Caco-2 (cell line): Measurements from ENCODE around the gene PTGIS. TPM values are rescaled to one million over a fixed set of nuclear protein-coding genes. Genes with fewer than 3 reads are reported as not detected.

Experiments used
- BruUV-seq: library from RNA; stranded (reverse); fragments of 400-500 nt; replicated peaks from 2 replicates; lab custom pipeline; 2021; lab: Mats Ljungman, UMichigan
- CTCF ChIA-PET: fragments of 300-600 bp; sonication (Branson Sonifier 250); formaldehyde crosslinking; loops from one replicate; lab custom pipeline; 2022; ENCODE audit warnings: antibody characterized with exemption; lab: Charles Lee
- POLR2A ChIA-PET: fragments of 300-600 bp; sonication (Branson Sonifier 250); formaldehyde crosslinking; loops from one replicate; lab custom pipeline; 2022; ENCODE audit warnings: antibody characterized with exemption; lab: Charles Lee
- DNase-seq, 2 experiments: peaks; one replicate each; pipeline versions ENCODE4 v3.0.0 to v3.0.0-alpha.2; 2020 to 2022
- H3K27me3 ChIP-seq: replicated peaks from 2 replicates; pipeline ENCODE4 v1.6.0; 2011; ENCODE audit warnings: low read length; ENCODE audit not compliant: control insufficient read depth, insufficient read depth
- H3K36me3 ChIP-seq: 2 replicates; pipeline ENCODE4 v1.5.1; 2011; ENCODE audit warnings: low read length; ENCODE audit not compliant: control insufficient read depth, insufficient read depth
- H3K4me1 ChIP-seq: fragments of 250-450 bp; sonication (Bioruptor Pico); 2 replicates; pipeline ENCODE4 v1.5.1; 2020; ENCODE audit warnings: mild to moderate bottlenecking
- H3K4me3 ChIP-seq: 2 replicates; pipeline ENCODE4 v1.5.1; 2011; ENCODE audit warnings: low read depth, mild to moderate bottlenecking, control low read depth, low read length
- H3K9me3 ChIP-seq: fragments of 250-450 bp; sonication (Bioruptor Pico); 2 replicates; pipeline ENCODE4 v1.5.1; 2020; ENCODE audit warnings: mild to moderate bottlenecking, moderate library complexity
- H3K27ac Mint-ChIP-seq: one replicate; pipeline ENCODE4 v1.8.0; 2022; ENCODE audit warnings: mixed read lengths; ENCODE audit not compliant: unreplicated experiment
- H3K27me3 Mint-ChIP-seq: one replicate; pipeline ENCODE4 v1.8.0; 2022; ENCODE audit warnings: mixed read lengths; ENCODE audit not compliant: insufficient read depth, unreplicated experiment
- H3K36me3 Mint-ChIP-seq: one replicate; pipeline ENCODE4 v1.8.0; 2022; ENCODE audit warnings: mild to moderate bottlenecking, mixed read lengths; ENCODE audit not compliant: insufficient read depth, unreplicated experiment
- H3K4me1 Mint-ChIP-seq: one replicate; pipeline ENCODE4 v1.8.0; 2022; ENCODE audit warnings: low read depth, mixed read lengths; ENCODE audit not compliant: unreplicated experiment
- H3K4me3 Mint-ChIP-seq: one replicate; pipeline ENCODE4 v1.8.0; 2022; ENCODE audit warnings: mild to moderate bottlenecking, moderate library complexity, mixed read lengths; ENCODE audit not compliant: unreplicated experiment
- H3K9me3 Mint-ChIP-seq: one replicate; pipeline ENCODE4 v1.8.0; 2022; ENCODE audit warnings: mixed read lengths; ENCODE audit not compliant: unreplicated experiment
- CTCF ChIP-seq, 2 experiments: fragments of 200-600 bp in 1 of 2; IDR thresholded peaks; 1 replicate in 1 of 2; 2 replicates in 1 of 2; pipeline versions ENCODE4 v1.5.1 to v1.8.0; 2011 to 2022; ENCODE audit warnings: antibody characterized with exemption in 1 of 2, control low read depth in 1 of 2, inconsistent platforms in 1 of 2, low read depth in 1 of 2, low read length in 1 of 2, mild to moderate bottlenecking in 1 of 2, moderate library complexity in 1 of 2; ENCODE audit not compliant: insufficient read depth in 1 of 2, severe bottlenecking in 1 of 2, unreplicated experiment in 1 of 2
- intact Hi-C: fragments of 100-400 bp; cut with micrococcal nuclease; formaldehyde crosslinking; loops from one replicate; pipeline ENCODE4 v1.10.0; 2022; ENCODE audit not compliant: unreplicated experiment
- total RNA-seq: library from RNA; stranded (reverse); gene quantifications from 2 replicates; pipeline ENCODE4 v1.2.3, GENCODE V29; 2022

PTGIS gene
- total RNA-seq, 1 experiment from 2014 or later = 2.7 TPM

GRCh38 chr20:49590163-49591017 lies 22.5 kb upstream of the PTGIS start:
- no peak for DNase-seq
- CTCF ChIA-PET = interaction anchor here (0.9 to 1.2 kb wide), 6 partner anchors 10 to 49 kb away, joined by 3 to 8 read pairs (median 4); no protein-coding TSS in a partner anchor
- Mint-ChIP-seq H3K9me3 (no peaks in the 10 kb centered on the region), H3K4me1 (peaks cover 33% of the 10 kb centered on the region), H3K27ac (no peak overlapping the region), H3K27me3 (no peaks in the 10 kb centered on the region), H3K4me3 (no peak overlapping the region), H3K36me3 (no peaks in the 10 kb centered on the region)
- Histone ChIP-seq H3K4me1 (peaks cover 34% of the 10 kb centered on the region), H3K4me3 (no peak overlapping the region), H3K36me3 (no peaks in the 10 kb centered on the region), H3K27me3 (no peaks in the 10 kb centered on the region), H3K9me3 (no peaks in the 10 kb centered on the region)
- BruUV-seq = no TSS peak
- POLR2A ChIA-PET = no interaction called here
- TF ChIP-seq CTCF (IDR thresholded peaks at IDR 0.05; ENCODE audit: insufficient read depth in 1 of 2, low read depth in 1 of 2, low read length in 1 of 2, severe bottlenecking in 1 of 2, unreplicated experiment in 1 of 2) = no peak
- intact Hi-C loops = no loop called here

- TF ChIP-seq CTCF (IDR thresholded peaks at IDR 0.05; ENCODE audit: insufficient read depth in 1 of 2, low read depth in 1 of 2, low read length in 1 of 2, severe bottlenecking in 1 of 2, unreplicated experiment in 1 of 2) = no peak
- H3K4me1 ChIP-seq = peaks cover 39% of the 10 kb centered on the region
- CTCF ChIA-PET = interaction anchor here (0.9 kb wide), 1 partner anchor 48 kb away, joined by 3 read pairs; no protein-coding TSS in a partner anchor
- BruUV-seq = no TSS peak
- no peaks in the 10 kb centered on the region for H3K9me3 Mint-ChIP-seq
- H3K27me3 ChIP-seq = no peaks in the 10 kb centered on the region
- H3K4me3 ChIP-seq = no peak overlapping the region
- H3K36me3 Mint-ChIP-seq = no peaks in the 10 kb centered on the region
- DNase-seq = no peak
- intact Hi-C loops = no loop called here
- H3K36me3 ChIP-seq = no peaks in the 10 kb centered on the region
- H3K27ac Mint-ChIP-seq = no peak overlapping the region
- POLR2A ChIA-PET = no interaction called here
- H3K9me3 ChIP-seq = no peaks in the 10 kb centered on the region
- H3K4me1 Mint-ChIP-seq = peaks cover 33% of the 10 kb centered on the region
- no peak overlapping the region for H3K4me3 Mint-ChIP-seq
- no peaks in the 10 kb centered on the region for H3K27me3 Mint-ChIP-seq
Observed at GRCh38 chr20:49589747-49590146, 21.8 kb upstream of the PTGIS start.

- Histone ChIP-seq H3K27me3 (no peaks in the 10 kb centered on the region), H3K4me1 (peaks cover 49% of the 10 kb centered on the region), H3K9me3 (peaks cover 8% of the 10 kb centered on the region), H3K4me3 (no peak overlapping the region), H3K36me3 (no peaks in the 10 kb centered on the region)
- no peaks in the 10 kb centered on the region for H3K27me3 Mint-ChIP-seq
- POLR2A ChIA-PET = no interaction called here
- no peak for DNase-seq
- H3K36me3 Mint-ChIP-seq = peaks cover 12% of the 10 kb centered on the region
- peaks cover 43% of the 10 kb centered on the region for H3K4me1 Mint-ChIP-seq
- peaks cover 16% of the 10 kb centered on the region for H3K9me3 Mint-ChIP-seq
- no peak for TF ChIP-seq CTCF (IDR thresholded peaks at IDR 0.05; ENCODE audit: insufficient read depth in 1 of 2, low read depth in 1 of 2, low read length in 1 of 2, severe bottlenecking in 1 of 2, unreplicated experiment in 1 of 2)
- CTCF ChIA-PET = interaction anchor here (1.2 to 4.9 kb wide), 3 partner anchors 21 to 46 kb away, joined by 3 to 46 read pairs (median 4); no protein-coding TSS in a partner anchor
- no peak overlapping the region for H3K4me3 Mint-ChIP-seq
- intact Hi-C loops = no loop called here
- no peak overlapping the region for H3K27ac Mint-ChIP-seq
- BruUV-seq = no TSS peak
Observed at GRCh38 chr20:49587111-49587570, 19.2 kb upstream of the PTGIS start.
